GM19025 (cell line): Measurements from ENCODE around the gene UTF1.
A peak's percentile ranks its signal among the peaks of the same experiment; 100 is the strongest.
"Not testable (repeated sequence)": the region's sequence is repeated elsewhere in the genome, so short reads cannot be mapped to it uniquely, and the experiment has no call there.

ENCODE experiments used
- ATAC-seq: cut with Tn5 transposase; IDR thresholded peaks from one replicate; pipeline ENCODE4 v1.9.1; 2021; ENCODE audit warnings: mild to moderate bottlenecking, low read depth, moderate library complexity; ENCODE audit not compliant: unreplicated experiment

Gene UTF1

GRCh38 chr10:133224756-133225372 is 5.2 kb upstream of the UTF1 start:
- ATAC-seq = no peak

DNA sequence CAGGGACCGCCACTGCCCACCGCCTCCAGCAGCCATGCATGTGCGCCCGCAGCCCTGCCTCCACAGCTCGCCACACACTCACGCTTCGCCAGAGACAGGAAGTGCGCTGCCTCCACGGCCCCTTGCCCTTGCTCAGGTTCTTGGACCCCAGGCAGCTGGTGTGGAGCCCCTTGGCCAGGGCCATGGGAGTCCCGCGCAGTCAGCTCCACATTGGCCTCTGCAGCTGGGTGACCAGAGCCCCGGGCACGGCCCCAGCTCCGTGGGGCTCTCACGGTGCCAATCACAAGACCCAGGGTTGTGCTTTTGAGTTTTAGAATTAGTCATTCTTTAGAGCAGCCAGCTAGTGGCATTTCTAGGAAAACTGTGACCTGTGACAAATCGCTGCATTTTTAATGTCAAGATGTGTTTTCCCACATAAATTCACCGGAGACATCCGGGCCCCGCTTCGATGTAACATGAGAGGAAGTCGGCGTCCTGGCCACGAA is 4.3 kb upstream of the UTF1 start:
- ATAC-seq = no peak

- no peak for ATAC-seq
These were observed 3.7 kb upstream of the UTF1 start for GRCh38 chr10:133226251-133226808.

DNA sequence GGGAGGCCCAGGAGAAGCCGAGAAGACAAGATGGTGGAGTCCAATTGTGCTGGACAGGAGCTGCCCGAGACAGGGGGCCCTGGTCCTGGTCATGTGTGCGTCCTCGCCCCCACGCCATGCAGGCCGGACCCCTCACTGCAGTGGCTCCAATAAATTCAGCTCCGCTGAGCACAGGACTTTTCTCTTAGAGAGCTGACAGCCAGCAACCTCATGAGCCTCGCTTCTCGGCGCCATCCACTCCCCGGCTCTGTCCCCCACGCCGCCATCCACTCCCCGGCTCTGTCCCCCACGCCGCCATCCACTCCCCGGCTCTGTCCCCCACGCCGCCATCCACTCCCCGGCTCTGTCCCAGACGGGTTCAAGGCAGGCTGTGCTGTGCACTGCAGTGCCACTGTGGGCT is 2.8 kb upstream of the UTF1 start:
- no peak for ATAC-seq

- no peak for ATAC-seq
These were observed 563 bp upstream of the UTF1 start for GRCh38 chr10:133229265-133230043.

DNA sequence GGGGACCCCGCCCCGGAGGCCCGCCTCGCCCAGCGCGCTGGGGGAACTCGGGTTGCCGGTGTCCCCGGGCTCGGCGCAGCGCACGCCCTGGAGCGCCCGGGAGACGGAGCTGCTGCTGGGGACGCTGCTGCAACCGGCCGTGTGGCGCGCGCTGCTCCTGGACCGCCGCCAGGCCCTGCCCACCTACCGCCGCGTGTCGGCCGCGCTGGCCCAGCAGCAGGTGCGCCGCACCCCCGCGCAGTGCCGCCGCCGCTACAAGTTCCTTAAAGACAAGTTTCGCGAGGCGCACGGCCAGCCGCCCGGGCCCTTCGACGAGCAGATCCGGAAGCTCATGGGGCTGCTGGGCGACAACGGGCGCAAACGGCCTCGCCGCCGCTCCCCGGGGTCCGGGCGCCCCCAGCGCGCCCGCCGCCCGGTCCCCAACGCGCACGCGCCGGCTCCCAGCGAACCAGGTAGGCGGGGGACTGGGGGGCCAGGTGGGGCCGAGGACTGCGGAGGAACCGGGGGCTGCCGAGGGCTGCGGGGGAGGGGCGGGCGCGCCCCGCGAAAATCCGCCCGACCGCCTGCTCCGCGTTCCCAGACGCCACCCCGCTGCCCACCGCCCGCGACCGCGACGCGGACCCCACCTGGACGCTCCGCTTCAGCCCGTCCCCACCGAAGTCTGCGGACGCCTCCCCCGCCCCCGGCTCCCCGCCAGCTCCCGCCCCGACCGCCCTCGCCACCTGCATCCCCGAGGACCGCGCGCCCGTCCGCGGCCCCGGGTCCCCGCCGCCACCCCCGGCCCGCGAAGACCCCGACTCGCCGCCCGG is 574 bp downstream of the UTF1 start:
- no peak for ATAC-seq

- ATAC-seq = no peak
These were observed 1.4 kb downstream of the UTF1 start for GRCh38 chr10:133231244-133231945.

DNA sequence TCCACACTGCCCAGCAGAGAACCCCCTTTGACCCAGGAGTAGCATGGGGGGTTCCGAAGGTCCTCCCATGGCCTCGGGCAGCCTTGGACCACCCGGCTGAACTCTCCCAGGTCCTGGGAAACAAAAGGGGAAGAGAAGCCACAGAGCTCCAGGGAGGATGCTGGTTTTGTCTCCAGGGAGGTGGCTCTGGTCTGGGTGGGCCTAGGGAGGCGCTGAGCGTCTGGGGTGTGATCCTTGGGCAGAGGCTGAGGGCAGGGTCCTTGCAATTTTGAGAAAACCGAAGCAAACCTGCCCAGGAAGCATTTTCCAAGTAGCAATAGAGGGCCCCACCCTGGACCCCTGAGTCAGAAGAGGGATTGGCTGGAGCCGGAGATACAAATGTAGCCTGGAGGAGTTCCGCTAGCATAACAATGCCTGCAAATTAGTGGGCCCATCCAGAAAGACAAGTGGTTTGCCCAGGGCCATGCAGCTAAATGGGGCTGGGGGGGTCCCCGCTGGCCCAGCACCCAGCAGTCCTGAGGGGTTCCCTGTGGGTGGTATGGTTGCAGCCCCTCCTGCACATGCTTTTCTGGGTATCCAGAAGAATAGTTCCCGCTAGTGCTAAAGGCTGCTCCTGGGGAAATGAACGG is 2.0 kb downstream of the UTF1 start:
- ATAC-seq = no peak

- not testable (repeated sequence) for ATAC-seq
These were observed 4.8 kb downstream of the UTF1 start for GRCh38 chr10:133234796-133235195.

DNA sequence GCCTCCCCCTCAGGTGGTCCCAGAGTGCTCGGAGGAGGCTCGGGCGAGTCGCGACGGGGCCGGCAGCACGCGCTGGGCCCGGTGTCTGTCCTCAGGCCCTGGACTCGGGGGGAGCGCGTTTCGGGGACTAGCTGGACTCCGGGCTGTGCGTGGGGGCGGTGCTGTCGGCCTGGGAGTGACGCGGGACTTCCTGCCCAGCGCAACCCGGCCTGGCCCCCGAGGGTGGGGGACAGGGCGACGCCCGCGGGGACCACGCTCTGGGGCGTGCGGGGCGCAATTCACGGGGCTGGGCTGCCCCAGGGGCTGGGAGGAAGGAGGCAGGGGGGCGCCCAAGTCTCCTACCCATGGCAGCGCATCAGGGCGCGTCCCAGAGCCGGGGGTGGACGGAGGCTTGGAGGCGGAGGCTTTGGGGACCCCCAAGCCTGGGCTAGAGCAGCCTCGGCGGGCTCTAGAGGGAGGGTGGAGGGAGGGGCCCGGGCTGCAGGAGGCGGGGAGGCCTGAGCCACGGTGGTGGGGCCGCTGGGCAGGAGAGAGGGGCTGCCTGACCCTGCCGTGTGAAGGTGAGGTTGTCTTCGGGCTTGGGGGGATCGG is 5.3 kb downstream of the UTF1 start:
- no peak for ATAC-seq

GRCh38 chr10:133235932-133236331 is 5.9 kb downstream of the UTF1 start:
- ATAC-seq = no peak

- ATAC-seq = no peak
These were observed 6.6 kb downstream of the UTF1 start for GRCh38 chr10:133236401-133237240.

GRCh38 chr10:133237241-133237587 is 7.2 kb downstream of the UTF1 start:
- ATAC-seq = no peak

GRCh38 chr10:133237588-133238465 is 7.8 kb downstream of the UTF1 start, which contains the start of gene VENTX:
VENTX (plus strand) TSS chr10:133237855; CDS start chr10:133237915, 60 bp downstream.
- no peak for ATAC-seq

- no peak for ATAC-seq
These were observed 8.4 kb downstream of the UTF1 start for GRCh38 chr10:133238466-133238804.

GRCh38 chr10:133239990-133240389 is 10.0 kb downstream of the UTF1 start:
- no peak for ATAC-seq

DNA sequence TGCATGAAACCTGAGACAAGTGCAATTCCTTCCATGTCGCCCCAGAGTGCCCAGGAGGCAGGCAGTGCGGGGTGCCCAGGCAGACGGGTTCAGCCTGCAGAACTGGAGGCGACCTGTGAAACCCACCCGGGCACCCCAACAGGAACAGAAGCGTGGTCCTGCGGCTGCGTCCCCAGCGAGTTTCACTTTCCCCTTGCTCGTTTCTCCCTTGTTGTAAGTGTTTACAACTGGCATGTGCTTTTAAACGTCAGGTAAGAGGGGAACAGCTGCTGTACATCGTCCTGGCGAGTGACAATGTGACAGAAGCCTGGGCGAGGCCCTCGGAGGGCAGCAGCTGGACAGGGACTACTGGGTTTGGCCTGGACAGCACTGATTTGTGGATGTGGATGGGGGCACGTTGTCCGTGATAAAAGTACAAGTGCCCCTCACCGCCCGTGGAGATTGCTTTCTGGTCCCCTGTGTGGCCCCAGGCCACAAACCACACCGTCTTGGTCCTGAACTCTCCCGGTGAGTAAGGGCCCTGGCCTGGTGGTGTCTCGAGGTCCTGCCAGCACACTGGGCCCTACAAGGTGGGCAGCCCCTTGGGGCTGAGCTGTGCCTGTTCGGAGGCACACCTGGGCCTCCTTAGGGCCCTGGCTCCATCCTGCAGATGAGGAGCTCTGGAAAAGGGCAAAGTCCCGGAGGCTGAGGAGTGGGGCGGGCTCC is 11.6 kb downstream of the UTF1 start:
- peak; percentile 46 for ATAC-seq
